ENCODE data around the gene SCLT1. TPM values are rescaled to one million over a fixed set of nuclear protein-coding genes. Genes with fewer than 3 reads are reported as not detected.

The SCLT1 gene
- polyA plus RNA-seq, 1 donor (not counting 4 experiments of a cell fraction or from before 2014, with no cell fraction given), result 5.8 TPM

- DNase-seq (ENCODE audit: low read depth, low spot score), result no peak
Observed at GRCh38 chr4:128847082-128847724, 246.1 kb downstream of the SCLT1 start.

GRCh38 chr4:128846063-128846462 is 247.3 kb downstream of the SCLT1 start:
- H3K4me3 ChIP-seq (ENCODE audit: control insufficient read depth in 2 of 3, extremely low read depth in 1 of 3, insufficient read depth in 2 of 3, low read depth in 1 of 3, low read length in 3 of 3), result no peak overlapping the region
- dilution Hi-C loops (cut with MboI; ENCODE audit: extremely low pct_ligation_motif_present, low sequenced_read_pairs), result no loop called here
- no peak overlapping the region for H3K27ac ChIP-seq (ENCODE audit: control insufficient read depth, insufficient read depth, low read length)
- TF ChIP-seq CTCF (optimal IDR thresholded peaks at IDR 0.05 in 1 of 3, IDR thresholded peaks at IDR 0.05 in 1 of 3, conservative IDR thresholded peaks at IDR 0.05 in 1 of 3; ENCODE audit: extremely low read depth in 1 of 3, insufficient read depth in 2 of 3, low read length in 3 of 3) (no peak), EZH2 (IDR thresholded peaks at IDR 0.05; ENCODE audit: low read length) (no peak)
- no peaks in the 10 kb centered on the region for H3K4me1 ChIP-seq (ENCODE audit: control insufficient read depth, extremely low read depth, insufficient read depth, low read length)
- no peak overlapping the region for H3K9ac ChIP-seq (ENCODE audit: control insufficient read depth, extremely low read depth, insufficient read depth, low read length)
- FAIRE-seq (no peak), DNase-seq (ENCODE audit: low read depth, low spot score) (no peak)
- H3K27me3 ChIP-seq (ENCODE audit: control insufficient read depth, extremely low read depth, insufficient read depth, low read length), result no peaks in the 10 kb centered on the region
- H2AFZ ChIP-seq (ENCODE audit: control insufficient read depth, low read length), result no peak overlapping the region
- H3K9me3 ChIP-seq (ENCODE audit: control insufficient read depth, low read depth, low read length), result no peaks in the 10 kb centered on the region
- H3K36me3 ChIP-seq (ENCODE audit: control insufficient read depth in 2 of 2, extremely low read depth in 1 of 2, insufficient read depth in 2 of 2, low read length in 2 of 2), result peaks cover 6 to 13% of the 10 kb centered on the region in 2 experiments
- no peaks in the 10 kb centered on the region for H3K9me1 ChIP-seq (ENCODE audit: control insufficient read depth, extremely low read depth, insufficient read depth, low read length)
- H3K4me2 ChIP-seq (ENCODE audit: control insufficient read depth, extremely low read depth, insufficient read depth, low read depth, low read length), result no peak overlapping the region
- no peaks in the 10 kb centered on the region for H3K79me2 ChIP-seq (ENCODE audit: control insufficient read depth, insufficient read depth, low read length)
- no peaks in the 10 kb centered on the region for H4K20me1 ChIP-seq (ENCODE audit: control insufficient read depth, extremely low read depth, insufficient read depth, low read length)

More at GRCh38 chr4:128847082-128847724, 246.1 kb downstream of the SCLT1 start:
- Histone ChIP-seq H3K27me3 (ENCODE audit: control insufficient read depth, extremely low read depth, insufficient read depth, low read length) (no peaks in the 10 kb centered on the region), H3K4me2 (ENCODE audit: control insufficient read depth, extremely low read depth, insufficient read depth, low read depth, low read length) (no peak overlapping the region), H3K36me3 (ENCODE audit: control insufficient read depth in 2 of 2, extremely low read depth in 1 of 2, insufficient read depth in 2 of 2, low read length in 2 of 2) (peaks cover 8 to 13% of the 10 kb centered on the region in 2 experiments), H3K79me2 (ENCODE audit: control insufficient read depth, insufficient read depth, low read length) (no peaks in the 10 kb centered on the region), H3K4me1 (ENCODE audit: control insufficient read depth, extremely low read depth, insufficient read depth, low read length) (no peaks in the 10 kb centered on the region), H3K4me3 (ENCODE audit: control insufficient read depth in 2 of 3, extremely low read depth in 1 of 3, insufficient read depth in 2 of 3, low read depth in 1 of 3, low read length in 3 of 3) (no peak overlapping the region), H2AFZ (ENCODE audit: control insufficient read depth, low read length) (no peak overlapping the region), H4K20me1 (ENCODE audit: control insufficient read depth, extremely low read depth, insufficient read depth, low read length) (no peaks in the 10 kb centered on the region), H3K9me1 (ENCODE audit: control insufficient read depth, extremely low read depth, insufficient read depth, low read length) (no peaks in the 10 kb centered on the region), H3K27ac (ENCODE audit: control insufficient read depth, insufficient read depth, low read length) (no peak overlapping the region), H3K9ac (ENCODE audit: control insufficient read depth, extremely low read depth, insufficient read depth, low read length) (no peak overlapping the region), H3K9me3 (ENCODE audit: control insufficient read depth, low read depth, low read length) (no peaks in the 10 kb centered on the region)
- no peak for FAIRE-seq
- dilution Hi-C loops (cut with MboI; ENCODE audit: extremely low pct_ligation_motif_present, low sequenced_read_pairs), result no loop called here
- TF ChIP-seq CTCF (optimal IDR thresholded peaks at IDR 0.05 in 1 of 3, IDR thresholded peaks at IDR 0.05 in 1 of 3, conservative IDR thresholded peaks at IDR 0.05 in 1 of 3; ENCODE audit: extremely low read depth in 1 of 3, insufficient read depth in 2 of 3, low read length in 3 of 3) (no peak), EZH2 (IDR thresholded peaks at IDR 0.05; ENCODE audit: low read length) (no peak)

Data from keratinocyte (primary cell).